Erythroblast (primary cell): Measurements from ENCODE around the gene CAMK4.

Source experiments
- GATA1 ChIP-seq: IDR thresholded peaks from 2 replicates; pipeline ENCODE4 v1.6.1; 2011; ENCODE audit warnings: low read depth, mild to moderate bottlenecking, control low read depth, low read length, moderate library complexity
- POLR2A ChIP-seq: IDR thresholded peaks from 2 replicates; pipeline ENCODE4 v1.6.1; 2011; ENCODE audit warnings: mild to moderate bottlenecking, low read length

DNA sequence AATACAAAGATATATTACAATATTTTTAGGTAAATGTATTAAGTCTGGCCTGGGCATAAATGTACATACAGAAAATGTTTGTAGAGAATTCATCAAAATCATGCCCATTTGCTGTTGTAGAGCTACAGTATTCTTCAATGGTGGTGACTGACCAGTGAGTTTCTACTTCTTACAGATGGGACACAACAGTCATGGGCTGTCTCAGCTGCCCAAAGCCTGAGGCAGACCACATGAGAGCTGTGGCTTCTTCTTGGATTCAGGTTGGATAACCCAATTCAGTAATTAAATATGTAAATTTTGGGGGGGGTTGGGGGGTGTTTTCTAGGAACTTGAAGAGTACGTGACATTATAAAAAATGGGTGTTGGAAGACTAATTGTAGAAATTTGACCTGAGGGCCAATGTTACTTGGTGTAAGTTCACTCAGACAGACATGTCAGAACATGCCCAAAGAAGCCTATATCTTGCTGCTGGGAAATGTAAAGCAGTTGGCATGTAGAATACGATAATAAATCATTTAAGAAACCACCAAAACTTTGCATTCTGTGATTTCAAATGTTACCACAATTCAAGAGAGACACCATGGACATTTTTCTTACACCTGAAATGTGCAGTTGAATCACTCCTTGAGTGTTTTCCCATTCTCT is 270.3 kb downstream of the CAMK4 start:
- no peak for TF ChIP-seq POLR2A
- no peak for TF ChIP-seq GATA1
